Transverse colon (tissue), 4 donors: Measurements from ENCODE around the gene FBXO17.

Experiments
- POLR2A ChIP-seq: fragments of 450-650 bp; IDR thresholded peaks from one replicate; pipeline ENCODE4 v1.6.1; 2016; ENCODE audit warnings: antibody characterized with exemption, mild to moderate bottlenecking, moderate library complexity
- POLR2AphosphoS5 ChIP-seq, 3 donors: sonication (generic); formaldehyde crosslinking; IDR thresholded peaks; one replicate each; pipeline ENCODE4 v1.6.1; 2016; ENCODE audit warnings: antibody characterized with exemption in 3 of 3
- TF ChIP-seq, protein P1 (sequence below), 5 experiments: fragments of 200-600 bp in 3 of 5; fragments of 450-650 bp in 2 of 5; sonication (generic) in 3 of 5; IDR thresholded peaks; 1 replicate in 2 of 5; 2 replicates in 3 of 5; pipeline ENCODE4 v1.5.1; 2016 to 2017; ENCODE audit warnings: antibody characterized with exemption in 5 of 5, inconsistent platforms in 3 of 5, mild to moderate bottlenecking in 2 of 5, moderate library complexity in 1 of 5

DNA sequence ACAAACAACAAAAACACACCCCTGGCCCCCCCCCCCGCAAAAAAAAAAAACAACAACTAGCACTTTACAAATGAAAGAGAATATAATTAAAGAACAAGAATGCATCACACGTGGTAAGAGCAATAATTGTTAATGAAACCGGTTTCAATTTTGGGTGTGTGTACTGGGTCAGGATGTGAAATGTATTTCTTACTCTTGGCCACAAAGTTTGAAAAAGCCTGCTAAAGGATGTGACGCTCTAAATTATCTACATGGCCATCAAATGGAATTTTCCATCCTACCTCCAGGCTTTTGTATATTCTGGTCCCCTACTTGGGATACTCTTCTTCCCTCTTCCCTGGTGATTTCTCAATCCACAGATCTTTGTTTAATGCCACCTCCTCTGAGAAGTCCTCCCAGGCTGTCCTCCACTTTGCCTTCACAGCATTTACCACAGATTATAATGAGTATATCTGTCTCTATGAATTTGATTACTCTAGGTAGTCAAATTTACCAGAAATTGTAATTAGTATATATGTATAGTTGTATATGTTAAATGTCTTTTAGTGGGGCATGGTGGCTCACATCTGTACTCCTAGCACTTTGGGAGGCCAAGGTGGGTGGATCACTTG, 47.0 kb downstream of the FBXO17 start:
- TF ChIP-seq, protein P1, sequence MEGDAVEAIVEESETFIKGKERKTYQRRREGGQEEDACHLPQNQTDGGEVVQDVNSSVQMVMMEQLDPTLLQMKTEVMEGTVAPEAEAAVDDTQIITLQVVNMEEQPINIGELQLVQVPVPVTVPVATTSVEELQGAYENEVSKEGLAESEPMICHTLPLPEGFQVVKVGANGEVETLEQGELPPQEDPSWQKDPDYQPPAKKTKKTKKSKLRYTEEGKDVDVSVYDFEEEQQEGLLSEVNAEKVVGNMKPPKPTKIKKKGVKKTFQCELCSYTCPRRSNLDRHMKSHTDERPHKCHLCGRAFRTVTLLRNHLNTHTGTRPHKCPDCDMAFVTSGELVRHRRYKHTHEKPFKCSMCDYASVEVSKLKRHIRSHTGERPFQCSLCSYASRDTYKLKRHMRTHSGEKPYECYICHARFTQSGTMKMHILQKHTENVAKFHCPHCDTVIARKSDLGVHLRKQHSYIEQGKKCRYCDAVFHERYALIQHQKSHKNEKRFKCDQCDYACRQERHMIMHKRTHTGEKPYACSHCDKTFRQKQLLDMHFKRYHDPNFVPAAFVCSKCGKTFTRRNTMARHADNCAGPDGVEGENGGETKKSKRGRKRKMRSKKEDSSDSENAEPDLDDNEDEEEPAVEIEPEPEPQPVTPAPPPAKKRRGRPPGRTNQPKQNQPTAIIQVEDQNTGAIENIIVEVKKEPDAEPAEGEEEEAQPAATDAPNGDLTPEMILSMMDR (IDR thresholded peaks at IDR 0.05), result no peak
- TF ChIP-seq POLR2A (no peak), POLR2AphosphoS5 (IDR thresholded peaks at IDR 0.05) (no peak)
